ENCODE measurements around the gene ZNF407.
"Not testable (repeated sequence)": the region's sequence is repeated elsewhere in the genome, so short reads cannot be mapped to it uniquely, and the experiment has no call there.

Gene ZNF407, protein sequence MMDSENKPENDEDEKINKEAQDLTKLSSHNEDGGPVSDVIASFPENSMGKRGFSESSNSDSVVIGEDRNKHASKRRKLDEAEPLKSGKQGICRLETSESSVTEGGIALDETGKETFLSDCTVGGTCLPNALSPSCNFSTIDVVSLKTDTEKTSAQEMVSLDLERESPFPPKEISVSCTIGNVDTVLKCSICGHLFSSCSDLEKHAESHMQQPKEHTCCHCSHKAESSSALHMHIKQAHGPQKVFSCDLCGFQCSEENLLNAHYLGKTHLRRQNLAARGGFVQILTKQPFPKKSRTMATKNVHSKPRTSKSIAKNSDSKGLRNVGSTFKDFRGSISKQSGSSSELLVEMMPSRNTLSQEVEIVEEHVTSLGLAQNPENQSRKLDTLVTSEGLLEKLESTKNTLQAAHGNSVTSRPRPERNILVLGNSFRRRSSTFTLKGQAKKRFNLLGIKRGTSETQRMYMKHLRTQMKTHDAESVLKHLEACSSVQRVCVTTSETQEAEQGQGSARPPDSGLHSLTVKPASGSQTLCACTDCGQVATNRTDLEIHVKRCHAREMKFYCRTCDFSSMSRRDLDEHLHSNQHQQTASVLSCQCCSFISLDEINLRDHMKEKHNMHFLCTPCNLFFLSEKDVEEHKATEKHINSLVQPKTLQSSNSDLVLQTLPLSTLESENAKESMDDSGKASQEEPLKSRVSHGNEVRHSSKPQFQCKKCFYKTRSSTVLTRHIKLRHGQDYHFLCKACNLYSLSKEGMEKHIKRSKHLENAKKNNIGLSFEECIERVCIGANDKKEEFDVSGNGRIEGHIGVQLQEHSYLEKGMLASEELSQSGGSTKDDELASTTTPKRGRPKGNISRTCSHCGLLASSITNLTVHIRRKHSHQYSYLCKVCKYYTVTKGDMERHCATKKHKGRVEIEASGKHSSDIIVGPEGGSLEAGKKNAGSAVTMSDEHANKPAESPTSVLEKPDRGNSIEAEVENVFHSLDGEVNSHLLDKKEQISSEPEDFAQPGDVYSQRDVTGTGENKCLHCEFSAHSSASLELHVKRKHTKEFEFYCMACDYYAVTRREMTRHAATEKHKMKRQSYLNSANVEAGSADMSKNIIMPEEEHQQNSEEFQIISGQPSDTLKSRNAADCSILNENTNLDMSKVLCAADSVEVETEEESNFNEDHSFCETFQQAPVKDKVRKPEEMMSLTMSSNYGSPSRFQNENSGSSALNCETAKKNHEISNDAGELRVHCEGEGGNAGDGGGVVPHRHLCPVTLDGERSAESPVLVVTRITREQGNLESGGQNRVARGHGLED (N-terminal part only)

DNA sequence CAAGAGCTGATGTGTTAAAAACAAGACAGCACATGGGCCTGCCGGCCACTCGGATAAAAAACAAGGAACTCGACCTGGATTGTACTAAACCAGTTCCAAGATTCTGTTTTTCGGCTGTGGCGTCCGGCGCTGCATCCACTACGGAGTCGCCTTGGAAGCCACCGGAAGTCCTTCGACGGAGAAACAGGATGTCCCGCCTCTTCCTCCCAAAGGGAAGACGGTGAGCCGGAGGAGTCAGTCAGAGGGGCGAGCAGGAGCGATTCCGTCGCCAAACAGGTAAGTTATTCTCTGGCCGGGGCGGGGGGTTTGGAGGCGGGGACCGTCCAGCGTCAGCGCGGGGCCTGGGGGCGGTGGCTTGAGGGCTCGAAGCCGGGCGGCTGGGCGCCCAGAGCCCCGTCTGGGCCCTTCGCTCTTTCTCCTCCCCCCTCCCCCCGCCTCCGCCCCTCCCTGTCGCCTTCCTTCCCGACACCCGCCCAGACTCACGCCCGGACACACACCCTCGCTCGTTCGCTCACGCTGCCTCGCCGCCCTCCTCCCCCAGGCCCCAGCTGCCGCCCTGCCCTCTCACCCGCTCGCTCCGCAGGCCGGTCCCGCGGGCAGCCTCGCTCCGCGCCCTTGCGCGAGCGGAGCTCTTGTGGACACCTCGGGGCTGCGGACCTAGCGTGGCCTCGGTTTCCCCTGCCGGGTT lies at the start of gene ZNF407:
TSS of gene ZNF407 (plus strand) at position 209 of the 688 bp plus-strand sequence. CDS start 33,150 bp downstream, outside the sequence.
- in situ Hi-C loops (cut with MboI; ENCODE audit: low pct_unique_long_range_greater_than_20kb, low sequenced_read_pairs): no loop called here
- DNase-seq: peak; percentile 89

DNA sequence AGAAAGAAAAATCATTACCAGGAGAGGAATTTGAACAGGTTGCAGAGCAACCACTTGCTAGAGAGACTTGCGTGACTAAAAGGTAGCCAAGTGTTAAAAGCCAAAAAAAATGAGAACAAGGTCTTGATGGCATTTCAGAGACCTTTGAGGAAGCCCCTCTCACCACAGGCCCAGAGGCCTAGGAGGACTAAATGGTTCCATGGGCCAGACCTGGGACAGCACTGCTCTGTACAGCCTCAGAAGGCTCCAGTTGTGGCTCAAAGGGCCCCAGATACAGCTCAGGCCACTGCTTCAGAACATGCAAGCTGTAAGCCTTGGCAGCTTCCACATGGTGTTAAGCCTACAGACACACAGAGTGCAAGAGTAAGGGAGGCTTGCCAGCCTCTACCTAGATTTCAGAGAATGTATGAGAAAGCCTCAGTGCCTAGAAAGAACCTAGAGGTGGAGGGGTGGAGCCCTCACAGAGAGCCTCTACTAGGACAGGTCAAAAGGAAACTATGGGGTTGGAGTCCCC lies 48.0 kb upstream of the ZNF407 start:
- in situ Hi-C loops (cut with MboI; ENCODE audit: low pct_unique_long_range_greater_than_20kb, low sequenced_read_pairs): no loop called here

DNA sequence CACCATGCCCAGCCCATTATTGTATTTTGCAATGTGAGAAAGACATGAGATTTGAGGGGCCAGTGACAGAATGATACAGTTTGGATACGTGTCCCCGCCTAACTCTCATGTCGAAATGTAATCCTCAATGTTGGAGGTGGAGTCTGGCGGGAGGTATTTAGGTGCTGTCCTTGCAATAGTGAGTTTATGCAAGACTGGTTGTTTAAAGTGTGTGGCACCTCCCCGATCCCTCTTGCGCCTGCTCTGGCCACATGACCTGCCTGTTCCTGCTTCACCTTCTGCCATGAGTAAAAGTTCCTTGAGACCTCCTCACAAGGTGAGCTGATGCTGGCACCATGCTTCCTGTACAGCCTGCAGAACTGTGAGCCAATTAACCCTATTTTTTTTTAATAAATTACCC lies 46.8 kb upstream of the ZNF407 start:
- no peak for DNase-seq
- in situ Hi-C loops (cut with MboI; ENCODE audit: low pct_unique_long_range_greater_than_20kb, low sequenced_read_pairs): no loop called here

More for the DNA sequence above, 48.0 kb upstream of the ZNF407 start:
- no peak for DNase-seq

DNA sequence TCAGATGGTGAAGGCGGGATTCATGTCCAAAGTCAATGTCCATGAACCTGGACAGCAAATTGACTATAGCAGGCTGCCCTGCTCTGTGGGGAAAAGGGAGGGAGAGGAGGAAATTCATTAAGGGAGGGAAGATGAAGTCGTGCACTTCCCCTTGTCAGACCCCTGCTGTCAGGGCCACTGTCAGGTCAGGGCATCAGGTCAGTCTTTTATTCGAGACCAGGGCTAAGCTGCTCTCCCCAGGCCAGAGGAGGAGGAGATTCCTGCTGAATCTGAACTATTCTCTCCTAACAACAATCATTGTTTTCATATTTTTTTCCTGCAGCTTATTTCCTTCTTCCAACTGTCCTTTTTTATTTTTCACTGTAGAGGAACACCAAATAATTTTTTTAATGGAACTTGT lies 46.2 kb upstream of the ZNF407 start:
- no peak for DNase-seq
- in situ Hi-C loops (cut with MboI; ENCODE audit: low pct_unique_long_range_greater_than_20kb, low sequenced_read_pairs): no loop called here

DNA sequence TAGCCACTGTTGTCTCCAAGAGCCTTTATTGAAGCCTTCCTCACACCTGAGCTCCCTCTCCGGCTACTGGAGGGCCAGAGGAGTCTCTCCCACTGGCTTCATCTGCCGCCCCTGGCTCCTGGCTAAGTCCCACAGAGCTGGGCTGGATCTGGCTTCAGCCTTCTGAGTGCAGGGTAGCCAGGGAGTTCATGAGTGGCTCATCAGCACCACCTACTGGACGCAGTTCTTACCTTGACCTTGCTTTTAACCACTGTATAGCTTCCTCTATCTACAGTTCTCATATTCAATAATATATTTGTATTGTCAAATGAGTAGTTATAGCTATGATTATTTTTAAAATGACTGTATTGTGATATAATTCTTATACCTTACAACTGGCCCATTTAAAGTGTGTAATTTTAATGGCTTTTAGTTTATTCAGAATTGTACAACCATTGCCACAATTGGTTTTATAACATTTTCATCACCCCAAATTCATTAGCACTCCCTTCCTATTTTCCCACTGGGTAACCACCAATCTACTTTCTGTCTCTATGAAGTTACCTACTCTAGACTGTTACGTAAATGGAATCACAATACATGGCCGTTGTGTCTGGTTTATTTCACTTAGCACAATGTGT lies 45.6 kb upstream of the ZNF407 start:
- DNase-seq: peak; percentile 94
- in situ Hi-C loops (cut with MboI; ENCODE audit: low pct_unique_long_range_greater_than_20kb, low sequenced_read_pairs): no loop called here

DNA sequence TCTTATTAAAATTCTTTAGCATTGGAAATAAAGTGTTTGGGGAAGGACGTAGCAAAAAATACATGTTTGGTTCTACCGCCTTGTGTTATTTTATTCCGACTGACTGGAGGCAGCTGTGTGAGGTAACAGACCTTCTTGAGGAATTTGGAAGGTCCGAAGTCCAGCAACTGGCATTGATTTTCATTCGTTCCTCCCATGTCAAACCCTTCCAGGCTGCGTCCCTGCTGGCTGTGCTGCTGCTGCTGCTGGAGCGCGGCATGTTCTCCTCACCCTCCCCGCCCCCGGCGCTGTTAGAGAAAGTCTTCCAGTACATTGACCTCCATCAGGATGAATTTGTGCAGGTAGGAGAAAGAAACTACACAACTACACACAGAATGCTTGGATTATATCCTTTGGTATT lies 41.5 kb upstream of the ZNF407 start:
- in situ Hi-C loops (cut with MboI; ENCODE audit: low pct_unique_long_range_greater_than_20kb, low sequenced_read_pairs): no loop called here
- no peak for DNase-seq

DNA sequence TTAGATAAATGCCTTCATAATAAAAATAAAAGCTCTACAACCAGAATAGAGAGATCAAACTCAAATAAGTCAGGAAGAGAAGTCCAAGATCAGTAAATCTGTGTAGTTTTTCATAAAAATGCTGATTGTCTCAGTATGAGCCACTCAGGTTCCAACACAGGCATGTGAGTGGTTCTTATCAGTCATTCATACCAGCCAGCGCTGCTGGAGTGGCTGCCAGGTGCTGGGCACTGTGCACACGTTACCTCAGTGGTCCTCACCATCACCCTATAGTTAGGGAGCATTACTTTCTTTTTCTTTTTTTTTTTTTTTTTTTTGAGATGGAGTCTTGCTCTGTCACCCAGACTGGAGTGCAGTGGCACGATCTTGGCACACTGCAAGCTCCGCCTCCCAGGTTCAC lies 39.6 kb upstream of the ZNF407 start:
- in situ Hi-C loops (cut with MboI; ENCODE audit: low pct_unique_long_range_greater_than_20kb, low sequenced_read_pairs): no loop called here
- no peak for DNase-seq

DNA sequence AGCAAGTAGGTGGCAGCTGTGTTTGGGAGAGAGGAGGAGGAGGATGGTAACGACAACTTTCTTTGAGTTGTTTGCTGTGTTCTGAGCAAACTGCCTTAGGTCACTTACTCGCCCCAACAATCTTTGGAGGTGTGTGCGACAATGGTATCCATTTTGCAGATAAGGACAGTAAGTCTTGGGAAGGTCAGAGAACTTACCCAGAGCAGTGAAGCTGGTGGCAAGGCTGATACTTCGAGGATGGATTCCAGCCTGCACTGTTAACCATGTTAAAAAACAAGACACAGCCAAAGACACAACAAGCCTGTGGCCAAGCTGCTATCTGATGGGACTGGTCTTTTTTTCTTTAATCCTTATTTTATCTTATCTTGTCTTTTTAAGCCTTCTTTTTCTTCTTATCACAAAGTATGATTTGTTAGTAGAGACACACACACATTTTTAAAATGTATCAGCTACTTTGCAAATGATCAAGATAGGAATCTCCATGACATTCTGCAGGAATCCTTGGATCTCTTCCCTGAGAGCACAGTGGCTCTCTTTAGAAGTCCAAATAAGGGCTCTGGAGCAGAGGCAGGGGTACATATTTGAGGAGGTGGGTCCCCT lies 35.4 kb upstream of the ZNF407 start:
- no peak for DNase-seq
- in situ Hi-C loops (cut with MboI; ENCODE audit: low pct_unique_long_range_greater_than_20kb, low sequenced_read_pairs): no loop called here

DNA sequence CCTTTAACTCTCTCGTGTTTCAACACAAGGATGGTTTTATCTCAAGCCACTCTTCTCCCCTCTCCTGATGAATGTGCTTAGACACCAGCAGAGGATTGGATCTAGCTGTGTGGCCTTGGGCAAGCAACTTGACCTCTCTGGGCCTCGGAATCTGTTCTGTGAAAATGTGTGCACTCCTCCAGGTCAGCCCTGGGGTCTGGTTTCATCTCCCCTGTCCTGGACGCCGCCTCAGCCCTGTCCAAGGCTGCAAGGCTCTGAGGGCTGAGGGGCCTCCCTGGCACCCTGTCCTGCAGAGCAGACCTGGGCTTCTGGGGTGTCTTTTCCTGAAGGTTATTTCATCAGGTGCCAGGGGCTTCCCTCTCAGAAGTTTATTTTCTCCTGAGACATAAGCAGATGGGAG lies 34.9 kb upstream of the ZNF407 start:
- in situ Hi-C loops (cut with MboI; ENCODE audit: low pct_unique_long_range_greater_than_20kb, low sequenced_read_pairs): no loop called here
- DNase-seq: no peak

DNA sequence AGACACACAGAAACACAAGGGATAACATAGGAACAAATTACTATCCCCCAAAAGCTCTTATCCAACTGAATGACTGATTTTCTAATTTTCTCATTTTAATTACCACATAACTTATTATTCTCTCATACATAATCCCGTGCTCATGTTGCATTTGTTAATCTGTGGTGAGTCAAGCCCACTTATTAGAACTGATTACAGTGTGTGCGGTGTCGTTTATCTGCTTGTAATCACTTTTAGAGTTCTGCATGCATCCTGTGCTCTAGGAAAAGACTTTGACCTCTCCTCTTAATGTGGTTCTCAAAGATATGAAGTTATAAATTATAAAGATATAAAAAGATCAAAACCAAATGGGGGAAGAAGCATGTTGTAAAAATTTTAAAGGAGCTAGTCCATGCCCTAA lies 33.7 kb upstream of the ZNF407 start:
- no peak for DNase-seq
- in situ Hi-C loops (cut with MboI; ENCODE audit: low pct_unique_long_range_greater_than_20kb, low sequenced_read_pairs): no loop called here

DNA sequence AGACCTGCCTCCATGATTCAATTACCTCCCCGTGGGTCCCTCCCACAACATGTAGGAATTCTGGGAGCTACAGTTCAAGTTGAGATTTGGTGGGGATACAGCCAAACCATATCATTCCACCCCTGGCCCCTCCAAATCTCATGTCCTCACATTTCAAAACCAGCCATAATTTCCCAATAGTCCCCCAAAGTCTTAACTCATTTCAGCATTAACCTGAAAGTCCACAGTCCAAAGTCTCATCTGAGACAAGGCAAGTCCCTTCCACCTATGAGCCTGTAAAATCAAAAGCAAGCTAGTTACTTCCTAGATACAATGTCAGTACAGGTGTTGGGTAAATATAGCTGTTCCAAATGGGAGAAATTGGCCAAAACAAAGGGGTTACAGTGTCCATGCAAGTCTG lies 32.5 kb upstream of the ZNF407 start:
- DNase-seq; in situ Hi-C loops (cut with MboI; ENCODE audit: low pct_unique_long_range_greater_than_20kb, low sequenced_read_pairs): not testable (repeated sequence)

DNA sequence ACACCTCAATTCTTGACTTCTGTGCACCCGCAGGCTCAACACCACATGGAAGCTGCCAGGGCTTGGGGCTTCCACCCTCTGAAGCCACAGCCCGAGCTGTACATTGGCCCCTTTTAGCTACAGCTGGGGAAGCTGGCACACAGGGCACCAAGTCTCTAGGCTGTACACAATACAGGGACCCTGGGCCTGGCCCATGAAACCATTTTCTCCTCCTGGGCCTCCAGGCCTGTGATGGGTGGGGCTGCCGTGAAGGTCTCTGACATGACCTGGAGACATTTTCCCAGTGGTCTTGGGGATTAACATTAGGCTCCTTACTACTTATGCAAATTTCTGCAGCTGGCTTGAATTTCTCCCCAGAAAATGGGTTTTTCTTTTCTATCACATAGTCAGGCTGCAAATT lies 31.7 kb upstream of the ZNF407 start:
- DNase-seq; in situ Hi-C loops (cut with MboI; ENCODE audit: low pct_unique_long_range_greater_than_20kb, low sequenced_read_pairs): not testable (repeated sequence)

DNA sequence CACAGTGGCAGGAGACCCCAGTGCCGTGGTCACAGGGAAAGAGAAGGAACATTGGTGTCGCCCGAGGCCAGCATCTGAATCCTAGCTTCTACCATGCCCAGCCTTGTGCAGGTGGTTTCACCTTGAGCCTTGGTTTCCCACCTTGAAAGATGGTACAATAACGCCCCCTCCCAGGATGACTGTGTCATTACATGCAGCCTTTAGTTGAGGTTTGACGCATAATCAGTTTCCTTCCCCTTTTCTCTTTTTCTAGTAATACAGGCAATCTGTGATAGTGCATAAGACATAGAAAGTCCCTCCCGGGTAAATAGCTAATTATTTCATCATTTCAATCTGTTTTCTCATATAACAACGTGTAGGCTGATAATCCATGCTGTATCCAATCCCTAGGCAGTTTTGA lies 29.8 kb upstream of the ZNF407 start:
- in situ Hi-C loops (cut with MboI; ENCODE audit: low pct_unique_long_range_greater_than_20kb, low sequenced_read_pairs): no loop called here
- DNase-seq: peak; percentile 36

DNA sequence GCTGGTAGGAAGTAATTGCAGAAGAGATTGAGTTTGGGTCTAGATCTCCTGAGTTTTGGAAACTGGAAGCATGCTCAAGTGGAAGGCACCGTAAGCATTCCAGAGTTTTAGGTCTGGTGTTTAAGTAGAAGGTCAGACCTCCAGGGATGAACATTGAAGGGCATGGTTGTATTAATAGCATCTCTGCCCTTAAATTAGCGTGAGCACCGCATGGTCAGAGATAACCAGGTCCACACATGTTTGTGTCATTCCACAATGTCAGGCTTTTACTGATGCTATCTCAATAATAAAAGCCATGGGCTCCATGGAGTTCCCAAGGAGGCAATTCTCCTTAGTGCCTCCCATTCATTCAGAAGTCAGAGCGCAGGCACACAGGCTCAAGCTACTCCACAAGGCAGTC lies 28.3 kb upstream of the ZNF407 start:
- in situ Hi-C loops (cut with MboI; ENCODE audit: low pct_unique_long_range_greater_than_20kb, low sequenced_read_pairs): no loop called here
- no peak for DNase-seq

DNA sequence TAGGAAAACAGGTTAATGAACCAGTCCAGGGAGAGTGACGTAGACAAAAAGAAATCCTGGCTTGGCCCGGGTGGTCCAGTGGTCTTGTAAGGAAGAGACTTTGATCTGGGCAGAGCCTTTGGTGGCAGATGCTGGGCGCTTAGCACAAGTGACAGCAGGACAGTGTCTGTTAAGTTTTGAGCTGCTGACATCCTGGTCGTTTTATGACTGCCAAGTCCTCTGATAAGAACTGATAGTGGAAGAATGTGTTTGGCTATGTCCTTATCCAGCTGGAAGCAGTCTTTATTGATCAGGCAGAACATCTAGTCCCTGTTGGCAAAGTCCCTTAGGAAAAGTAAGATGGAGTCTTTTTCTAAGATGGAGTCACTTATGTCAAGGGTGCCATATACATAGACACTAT lies 27.4 kb upstream of the ZNF407 start:
- DNase-seq: no peak
- in situ Hi-C loops (cut with MboI; ENCODE audit: low pct_unique_long_range_greater_than_20kb, low sequenced_read_pairs): no loop called here

DNA sequence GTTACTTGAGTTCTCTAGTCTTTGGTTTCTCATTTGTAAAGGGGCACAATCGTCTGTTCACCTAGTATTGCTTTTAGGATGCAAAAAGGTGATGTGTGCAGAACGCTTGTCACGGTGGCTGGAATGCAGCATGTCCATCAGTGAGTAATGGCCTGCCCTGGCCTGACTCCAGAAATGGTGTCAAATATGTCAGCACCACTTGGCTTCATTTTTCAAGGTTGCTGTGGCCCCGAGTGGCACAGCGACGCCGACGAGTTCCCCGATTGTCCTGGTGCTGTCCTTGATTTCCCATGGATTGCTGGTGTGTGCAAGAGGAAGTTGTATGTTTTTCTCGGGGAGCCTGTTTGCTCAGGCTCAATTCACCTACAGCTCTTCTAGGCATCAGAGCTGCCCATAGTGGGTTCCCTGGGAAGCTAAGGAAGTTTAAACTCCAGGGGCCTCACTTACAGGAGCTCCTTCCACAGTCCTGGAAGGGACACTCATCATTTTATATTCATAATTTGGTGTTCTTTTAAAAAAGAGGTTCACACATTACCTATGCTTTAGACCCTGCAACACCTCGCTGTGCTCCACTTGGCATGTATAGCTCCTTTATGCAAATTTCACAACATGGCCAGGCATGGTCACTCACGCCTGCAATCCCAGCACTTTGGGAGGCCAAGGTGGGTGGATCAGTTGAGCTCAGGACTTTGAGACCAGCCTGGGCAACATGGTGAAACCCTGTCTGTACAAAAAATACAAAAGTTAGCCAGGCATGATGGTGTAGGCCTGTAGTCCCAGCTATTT lies 25.6 kb upstream of the ZNF407 start:
- in situ Hi-C loops (cut with MboI; ENCODE audit: low pct_unique_long_range_greater_than_20kb, low sequenced_read_pairs): no loop called here
- DNase-seq: no peak

DNA sequence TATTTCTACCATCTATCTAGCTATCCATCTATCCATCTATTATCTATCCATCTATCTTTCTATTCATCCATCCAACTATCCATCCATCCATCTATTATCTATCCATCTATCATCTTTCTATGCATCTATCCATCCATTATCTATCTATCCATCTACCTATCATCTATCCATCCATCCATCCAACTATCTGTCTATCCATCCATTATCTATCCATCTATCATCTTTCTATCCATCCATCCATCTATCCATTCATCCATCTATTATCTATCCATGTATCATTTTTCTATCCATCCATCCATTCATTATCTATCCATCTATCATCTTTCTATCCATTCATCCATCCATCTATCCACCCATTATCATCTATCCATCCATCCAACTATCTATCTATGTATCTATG lies 24.6 kb upstream of the ZNF407 start:
- in situ Hi-C loops (cut with MboI; ENCODE audit: low pct_unique_long_range_greater_than_20kb, low sequenced_read_pairs): no loop called here
- DNase-seq: no peak
